Stimulated activated CD8-positive, alpha-beta memory T cell treated with anti-CD3 and anti-CD28 coated beads, Interleukin-2, amount 100 ng/mL, for 1 hour (primary cell): ENCODE data around the gene TPK1.
"Not testable (repeated sequence)": the region's sequence is repeated elsewhere in the genome, so short reads cannot be mapped to it uniquely, and the experiment has no call there.

Experiments
- DNase-seq, 2 donors: peaks; one replicate each; pipeline ENCODE4 v3.0.0-alpha.2; 2020; ENCODE audit warnings: low read depth in 2 of 2

The TPK1 gene

GRCh38 chr7:144777005-144777839, 58.6 kb downstream of the TPK1 start:
- DNase-seq, result no peak

GRCh38 chr7:144776447-144776846, 59.4 kb downstream of the TPK1 start:
- no peak for DNase-seq

- DNase-seq, result no peak
Measured at GRCh38 chr7:144775749-144776148, 60.1 kb downstream of the TPK1 start.

- no peak for DNase-seq
Measured at GRCh38 chr7:144771927-144772326, 63.9 kb downstream of the TPK1 start.

GRCh38 chr7:144771174-144771573, 64.7 kb downstream of the TPK1 start:
- no peak for DNase-seq

- no peak for DNase-seq
Measured at GRCh38 chr7:144769352-144769751, 66.5 kb downstream of the TPK1 start.

- DNase-seq, result no peak
Measured at GRCh38 chr7:144768633-144769032, 67.2 kb downstream of the TPK1 start.

- DNase-seq, result no peak
Measured at GRCh38 chr7:144763291-144763690, 72.6 kb downstream of the TPK1 start.

- DNase-seq, result no peak
Measured at GRCh38 chr7:144762853-144763252, 73.0 kb downstream of the TPK1 start.

GRCh38 chr7:144761493-144761892, 74.4 kb downstream of the TPK1 start:
- DNase-seq, result no peak

- no peak for DNase-seq
Measured at GRCh38 chr7:144759653-144760052, 76.2 kb downstream of the TPK1 start.

GRCh38 chr7:144747936-144748335, 87.9 kb downstream of the TPK1 start:
- DNase-seq, result no peak

GRCh38 chr7:144738708-144739314, 97.0 kb downstream of the TPK1 start:
- DNase-seq, result no peak

- DNase-seq, result no peak
Measured at GRCh38 chr7:144738146-144738545, 97.7 kb downstream of the TPK1 start.

GRCh38 chr7:144736880-144737493, 98.9 kb downstream of the TPK1 start:
- DNase-seq, result no peak

GRCh38 chr7:144735505-144736276, 100.2 kb downstream of the TPK1 start:
- DNase-seq, result no peak

GRCh38 chr7:144731661-144732351, 104.0 kb downstream of the TPK1 start:
- no peak for DNase-seq

GRCh38 chr7:144730224-144730623, 105.6 kb downstream of the TPK1 start:
- DNase-seq, result no peak

- DNase-seq, result no peak
Measured at GRCh38 chr7:144729226-144729625, 106.6 kb downstream of the TPK1 start.

- no peak for DNase-seq
Measured at GRCh38 chr7:144728551-144728950, 107.3 kb downstream of the TPK1 start.

- not testable (repeated sequence) for DNase-seq
Measured at GRCh38 chr7:144726840-144727239, 109.0 kb downstream of the TPK1 start.

- DNase-seq, result no peak
Measured at GRCh38 chr7:144725070-144725469, 110.8 kb downstream of the TPK1 start.
